Stimulated activated CD4-positive, alpha-beta T cell treated with anti-CD3 and anti-CD28 coated beads, Interleukin-4, amount 100 ng/mL, for 1 hour (primary cell): ENCODE data around the gene CAMTA1.
A peak's percentile ranks its signal among the peaks of the same experiment; 100 is the strongest.

Source experiments
- DNase-seq: peaks from one replicate; pipeline ENCODE4 v3.0.0-alpha.2; 2020

The CAMTA1 gene

DNA sequence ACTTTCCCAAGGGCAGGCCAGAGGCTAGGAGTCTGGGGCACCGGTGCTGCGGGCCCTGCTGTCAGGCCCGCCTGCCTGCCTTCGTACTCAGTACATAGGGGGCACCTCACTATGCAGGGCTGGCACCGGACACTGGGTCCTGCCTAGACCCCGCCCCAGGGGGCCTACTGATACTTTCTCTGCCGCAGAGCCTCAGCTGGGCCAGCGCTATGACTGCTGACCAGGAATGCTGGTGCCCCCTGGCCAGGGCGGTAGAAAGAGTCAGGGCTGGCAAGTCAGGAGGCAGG lies 857.1 kb downstream of the CAMTA1 start:
- DNase-seq: no peak

DNA sequence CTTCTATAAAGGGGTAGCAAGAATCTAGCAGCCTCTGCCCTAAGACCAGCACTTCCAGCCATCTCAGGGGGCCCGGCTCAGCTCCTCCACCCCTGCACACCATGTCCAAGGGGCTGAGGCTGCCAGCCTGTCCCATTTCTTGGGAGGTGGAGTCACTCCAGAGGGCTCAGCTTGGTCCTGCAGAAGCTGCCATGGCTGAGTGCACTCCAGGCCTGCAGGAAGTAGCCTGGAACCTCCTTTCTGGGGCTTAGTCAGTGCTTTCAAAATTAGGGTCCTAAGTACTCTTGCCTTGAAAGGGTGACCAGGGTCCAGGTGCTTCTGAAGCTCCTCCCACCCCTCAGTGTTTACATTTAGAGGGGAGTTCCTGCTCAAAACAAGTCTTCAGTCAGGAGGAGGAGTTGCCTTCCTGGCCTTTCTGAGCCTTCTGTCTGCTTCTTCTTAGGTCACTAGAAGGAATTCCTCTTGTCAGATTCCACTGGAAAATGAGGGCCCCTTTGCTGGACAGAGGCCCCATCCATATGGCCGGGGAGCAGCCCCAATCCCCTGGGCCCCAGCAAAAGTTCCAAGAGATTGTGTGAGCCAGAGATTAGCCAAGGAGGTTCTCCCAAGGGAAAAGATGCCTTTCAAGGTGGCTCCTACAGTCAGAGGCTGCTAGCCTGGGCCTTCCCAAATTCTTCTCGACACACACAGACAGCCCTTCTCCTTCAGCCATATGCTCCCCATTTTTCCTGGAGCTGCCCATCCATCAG lies 857.7 kb downstream of the CAMTA1 start:
- no peak for DNase-seq

DNA sequence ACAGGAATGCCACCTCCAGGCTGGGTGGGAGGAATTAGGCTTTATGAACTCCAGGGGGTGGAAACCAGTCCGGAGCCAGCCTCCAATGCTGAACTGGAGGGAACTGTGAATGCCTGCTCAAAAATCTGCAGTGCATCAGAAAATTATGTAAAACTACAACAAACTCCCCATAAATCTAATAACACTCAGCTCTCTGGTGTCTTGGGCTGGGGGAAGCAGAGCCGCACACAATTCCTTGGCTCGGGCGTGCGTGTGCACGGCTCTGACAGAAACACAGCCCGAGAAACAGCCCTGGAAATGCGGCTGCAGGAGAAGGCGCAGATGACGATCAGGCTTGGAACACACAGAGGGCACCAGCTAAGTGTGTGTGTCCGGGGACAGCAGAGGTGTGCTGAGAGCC lies 858.3 kb downstream of the CAMTA1 start:
- no peak for DNase-seq

DNA sequence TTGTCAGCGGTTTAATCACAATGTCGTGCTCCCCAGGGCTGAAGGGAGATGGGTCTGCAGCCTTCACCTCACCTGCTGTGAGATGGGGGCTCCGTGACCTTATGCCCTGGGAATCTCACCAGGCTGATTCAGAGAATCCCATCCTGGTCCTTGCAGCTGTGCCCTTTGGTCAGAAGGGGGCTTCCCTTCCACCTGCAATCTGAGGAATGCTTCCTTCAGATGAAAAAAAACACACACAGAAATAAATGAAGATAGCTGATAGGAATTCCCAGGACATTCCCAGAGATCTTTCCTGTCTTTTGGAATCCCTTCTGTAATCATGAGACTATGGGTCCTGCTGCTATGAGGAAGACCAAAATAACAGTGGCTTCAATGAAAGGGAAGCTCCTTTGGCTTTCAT lies 858.8 kb downstream of the CAMTA1 start:
- no peak for DNase-seq

DNA sequence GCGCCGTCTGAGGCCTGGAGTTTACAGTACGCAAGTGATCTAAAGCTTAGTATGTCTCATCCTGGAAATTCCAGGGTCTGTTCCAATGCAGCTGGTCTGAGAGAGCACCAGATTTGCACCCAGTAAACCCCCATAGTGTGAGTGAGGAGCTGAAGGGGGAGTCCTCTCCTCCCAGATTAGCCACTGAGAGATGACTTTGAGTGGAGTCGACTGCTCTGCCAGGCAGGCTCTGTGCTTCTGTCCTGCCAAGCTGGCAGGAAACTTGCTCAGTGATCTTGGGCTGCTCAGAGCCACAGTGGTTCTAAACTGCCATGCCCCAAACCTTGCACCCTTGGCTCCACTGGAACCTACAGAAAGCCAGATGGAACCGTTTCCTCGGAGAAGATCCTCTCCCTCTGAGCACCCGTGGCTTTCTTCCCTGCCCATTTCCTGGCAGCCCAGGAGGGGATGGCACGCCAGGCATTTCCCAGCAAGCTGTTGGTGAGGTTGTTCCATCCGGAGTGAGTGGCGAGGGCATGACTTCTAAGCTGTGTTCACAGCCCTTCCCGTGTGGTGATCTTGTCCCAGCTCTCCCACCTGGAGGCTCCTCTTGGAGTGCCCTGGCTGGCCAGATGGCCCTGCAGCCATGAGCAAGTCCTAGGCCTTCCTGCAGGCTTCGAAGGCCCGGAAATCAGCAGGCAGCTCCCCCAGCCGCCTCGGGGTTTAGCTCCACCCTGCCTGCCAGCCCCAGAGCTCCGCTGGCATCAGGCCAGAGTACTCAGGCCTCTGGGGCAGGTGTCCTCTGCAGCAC lies 859.9 kb downstream of the CAMTA1 start:
- DNase-seq: no peak

DNA sequence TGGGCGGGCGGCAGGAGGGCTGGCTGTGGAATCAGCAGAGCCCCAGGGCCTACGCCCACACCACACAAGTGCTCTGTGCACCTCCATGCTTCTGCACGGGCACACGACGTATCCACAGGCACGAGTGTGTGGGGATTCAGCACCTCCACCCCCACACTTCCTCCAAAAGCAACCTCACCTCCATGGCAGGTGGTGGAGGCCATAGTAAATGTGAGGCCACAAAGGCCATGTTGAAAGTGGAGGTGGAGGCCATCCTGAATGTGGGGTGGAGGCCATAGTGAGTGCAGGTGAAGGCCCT lies 860.4 kb downstream of the CAMTA1 start:
- no peak for DNase-seq

DNA sequence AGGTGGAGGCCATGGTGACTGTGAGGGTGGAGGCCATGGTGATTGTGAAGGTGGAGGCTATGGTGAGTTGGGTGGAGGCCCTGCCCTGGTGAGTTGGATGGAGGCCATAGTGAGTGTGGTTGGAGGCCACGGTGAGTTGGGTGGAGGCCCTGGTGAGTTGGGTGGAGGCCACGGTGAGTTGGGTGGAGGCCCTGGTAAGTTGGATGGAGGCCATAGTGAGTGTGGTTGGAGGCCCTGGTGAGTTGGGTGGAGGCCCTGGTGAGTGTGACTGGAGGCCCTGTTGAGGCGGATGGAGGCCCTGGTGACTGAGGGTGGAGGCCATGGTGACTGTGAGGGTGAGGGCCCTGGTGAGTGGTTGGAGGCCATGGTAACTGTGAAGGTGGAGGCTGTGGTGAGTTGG lies 860.9 kb downstream of the CAMTA1 start:
- no peak for DNase-seq

DNA sequence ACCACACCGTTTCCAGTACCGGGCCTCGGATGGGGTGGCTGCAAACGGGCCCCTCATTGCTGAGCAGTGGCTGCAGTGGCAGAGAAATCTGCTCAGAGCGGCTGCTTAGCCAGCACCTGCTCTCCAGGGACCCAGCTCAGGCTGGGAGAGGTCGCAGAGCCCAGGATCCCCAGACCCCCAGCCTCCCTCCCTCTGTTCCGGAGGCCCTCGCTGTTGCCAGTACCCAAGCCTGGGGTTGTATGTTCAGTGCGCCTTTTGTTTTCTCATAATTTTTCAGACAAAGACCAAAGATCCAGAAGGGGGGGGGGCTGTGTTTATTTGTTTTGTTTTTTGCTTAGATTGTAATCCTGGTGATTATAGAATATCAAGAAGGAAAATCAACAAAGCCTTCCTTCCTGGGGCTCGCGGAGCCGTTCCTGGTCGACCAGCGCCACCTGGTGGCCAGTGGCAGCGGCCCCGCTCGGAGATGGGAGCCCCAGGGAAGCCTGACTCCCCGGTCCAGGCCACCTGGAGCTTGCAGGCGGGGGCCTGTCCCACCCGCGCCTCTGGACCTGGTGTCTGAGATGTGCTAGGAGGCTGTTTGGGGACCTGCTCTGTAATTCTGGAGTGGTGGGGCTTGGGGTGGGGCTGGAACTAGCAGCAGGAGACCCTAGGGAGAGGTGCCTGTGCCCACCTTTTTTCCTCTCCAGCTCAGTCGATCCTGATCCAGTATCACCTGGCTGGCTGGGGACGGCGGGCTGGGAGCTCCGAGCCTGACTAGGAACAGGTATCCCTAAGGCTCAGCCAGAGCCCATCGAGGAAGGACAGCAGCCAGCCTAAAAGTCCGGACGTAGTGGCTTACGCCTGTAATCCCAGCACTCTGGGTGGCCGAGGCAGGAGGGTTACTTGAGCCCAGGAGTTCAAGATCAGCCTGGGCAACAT lies 862.0 kb downstream of the CAMTA1 start:
- DNase-seq: peak; percentile 74

DNA sequence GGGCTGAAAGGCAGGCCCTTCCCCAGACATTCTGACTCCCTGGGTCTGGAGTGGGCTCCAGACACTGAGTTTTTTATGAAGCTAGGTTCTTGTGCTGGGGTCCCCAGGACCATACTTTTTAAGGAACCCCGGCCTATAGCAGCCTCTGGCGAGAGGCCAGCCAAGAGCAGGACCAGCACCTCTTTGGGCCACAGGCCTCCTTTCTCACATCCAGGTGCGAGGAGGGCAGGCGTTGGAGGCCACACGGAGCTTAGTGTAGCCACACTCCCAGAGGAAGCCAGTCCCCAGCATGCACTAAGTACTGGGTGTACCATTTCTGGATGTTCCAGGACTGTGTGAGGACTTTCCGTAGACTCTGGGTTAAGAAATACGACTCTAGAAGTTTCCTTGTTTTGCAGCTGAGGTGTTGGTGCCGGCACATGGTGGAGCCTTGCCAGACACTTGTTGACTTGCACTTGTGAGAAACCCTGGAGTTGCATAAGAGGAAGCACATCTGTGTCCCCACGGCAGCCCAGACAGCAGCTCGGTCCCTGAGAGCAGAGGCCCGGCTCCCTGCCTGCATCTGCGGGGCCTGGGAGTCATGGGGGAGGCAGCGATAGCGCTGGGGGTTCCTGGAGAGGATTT lies 863.6 kb downstream of the CAMTA1 start:
- DNase-seq: no peak

DNA sequence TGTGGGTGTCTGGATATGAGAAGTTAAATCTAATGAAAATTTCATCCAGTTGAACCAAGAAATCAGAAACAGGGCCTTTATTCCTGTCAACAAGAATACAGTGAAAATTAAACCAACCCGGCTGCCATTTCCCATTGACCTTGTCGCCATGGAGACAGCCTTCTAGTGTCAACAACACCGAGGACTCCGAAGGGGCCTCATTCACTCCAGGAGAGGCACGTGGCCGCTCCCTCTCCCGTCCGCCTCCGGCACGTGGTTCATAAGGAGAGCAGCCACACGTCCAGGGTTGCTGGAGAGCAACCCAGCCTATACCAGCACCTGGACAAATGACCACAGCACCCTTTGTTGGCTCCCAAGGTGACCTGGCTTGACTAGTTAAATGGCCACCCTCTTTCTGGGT lies 865.5 kb downstream of the CAMTA1 start:
- DNase-seq: no peak

DNA sequence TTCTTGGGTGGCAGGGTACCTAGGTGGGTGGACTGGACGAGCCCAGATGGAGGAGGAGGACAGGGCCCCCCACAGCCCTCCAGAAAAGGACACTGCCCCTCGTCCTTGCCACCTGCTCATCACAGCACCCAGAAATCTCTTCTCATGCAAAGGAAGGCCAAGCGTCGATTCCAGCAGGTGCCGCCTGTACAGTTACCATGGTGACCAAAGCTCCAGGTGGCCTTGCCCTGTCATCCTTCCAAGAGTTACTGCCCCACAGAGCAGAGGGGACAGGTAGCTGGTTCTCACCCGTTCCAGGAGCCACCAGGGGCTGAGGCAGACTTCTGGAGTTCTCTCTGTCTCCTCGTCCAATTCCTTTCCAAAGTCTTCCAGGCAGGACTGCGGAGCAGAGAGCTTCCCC lies 865.9 kb downstream of the CAMTA1 start:
- DNase-seq: no peak

DNA sequence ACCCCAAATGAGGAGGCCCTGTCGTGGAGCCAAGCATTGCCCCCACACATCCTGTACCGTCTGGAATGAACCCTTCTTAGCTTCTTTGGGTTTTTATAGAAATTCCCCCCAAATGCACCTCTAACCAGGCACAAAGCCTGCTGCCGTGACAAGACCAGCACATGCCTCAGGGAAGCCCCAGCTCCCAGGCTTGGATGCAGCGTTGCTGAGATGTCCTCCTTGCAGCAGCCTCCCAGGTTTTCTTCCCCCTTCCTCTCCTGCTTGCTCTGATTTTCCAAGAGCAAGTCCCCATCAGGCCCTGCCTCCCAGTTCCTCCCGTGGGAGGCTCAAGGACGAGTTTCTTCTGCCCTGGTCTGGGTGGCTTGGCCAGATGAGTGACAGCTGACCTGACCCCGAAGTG lies 866.8 kb downstream of the CAMTA1 start:
- no peak for DNase-seq

DNA sequence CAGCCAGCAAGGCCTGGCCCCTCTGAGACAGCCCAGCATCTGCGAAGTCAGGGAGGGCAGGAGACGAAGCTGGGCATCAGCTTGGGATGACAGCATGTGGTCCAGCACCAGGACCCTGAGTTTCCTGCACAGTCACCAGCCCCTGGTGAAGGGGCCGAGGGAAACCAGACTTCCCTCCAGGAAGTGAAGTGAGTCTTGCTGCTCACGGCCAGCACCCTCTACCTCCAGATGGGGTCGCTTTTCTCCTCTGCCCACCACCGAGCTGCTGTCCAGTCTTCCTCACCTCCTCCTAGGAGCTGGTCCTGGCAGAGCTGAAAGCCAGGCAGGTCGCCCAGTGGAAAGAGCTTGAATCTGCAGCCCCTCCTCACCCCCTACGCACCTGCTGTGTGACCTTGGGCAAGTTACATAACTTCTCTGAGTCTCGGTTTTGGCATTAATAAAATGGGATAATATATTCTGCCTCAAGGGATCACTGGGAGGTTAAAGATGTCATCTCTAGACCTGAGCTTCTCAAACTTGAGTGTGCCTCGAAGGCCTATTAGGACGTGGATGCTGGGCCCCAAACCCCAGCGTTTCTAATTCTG lies 867.4 kb downstream of the CAMTA1 start:
- DNase-seq: no peak

DNA sequence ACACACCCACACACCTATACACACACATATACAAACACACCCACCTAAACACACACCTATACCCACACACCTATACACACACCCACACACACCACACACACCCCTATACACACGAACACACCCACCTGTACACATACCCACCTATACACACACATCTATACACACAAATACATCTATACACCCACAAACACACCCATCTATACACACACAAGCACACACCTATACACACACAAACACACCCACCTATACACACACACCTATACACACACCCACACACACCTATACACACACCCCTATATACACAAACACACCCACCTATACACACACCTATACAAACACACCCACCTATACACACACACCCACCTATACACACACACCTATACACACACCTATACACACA lies 869.5 kb downstream of the CAMTA1 start:
- DNase-seq: no peak

DNA sequence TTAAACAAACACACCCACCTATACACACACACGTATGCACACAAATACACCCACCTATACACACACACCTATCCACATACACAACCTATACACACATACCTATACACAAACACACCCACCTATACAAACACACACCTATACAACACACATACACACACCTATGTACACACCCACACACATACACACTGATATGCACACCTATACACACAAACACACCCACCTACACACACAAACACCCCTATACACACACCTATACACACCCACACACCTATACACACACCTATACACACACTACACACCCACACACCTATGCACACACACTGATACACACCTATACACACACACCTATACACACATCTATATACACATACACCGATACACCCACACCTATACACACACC lies 870.1 kb downstream of the CAMTA1 start:
- no peak for DNase-seq

DNA sequence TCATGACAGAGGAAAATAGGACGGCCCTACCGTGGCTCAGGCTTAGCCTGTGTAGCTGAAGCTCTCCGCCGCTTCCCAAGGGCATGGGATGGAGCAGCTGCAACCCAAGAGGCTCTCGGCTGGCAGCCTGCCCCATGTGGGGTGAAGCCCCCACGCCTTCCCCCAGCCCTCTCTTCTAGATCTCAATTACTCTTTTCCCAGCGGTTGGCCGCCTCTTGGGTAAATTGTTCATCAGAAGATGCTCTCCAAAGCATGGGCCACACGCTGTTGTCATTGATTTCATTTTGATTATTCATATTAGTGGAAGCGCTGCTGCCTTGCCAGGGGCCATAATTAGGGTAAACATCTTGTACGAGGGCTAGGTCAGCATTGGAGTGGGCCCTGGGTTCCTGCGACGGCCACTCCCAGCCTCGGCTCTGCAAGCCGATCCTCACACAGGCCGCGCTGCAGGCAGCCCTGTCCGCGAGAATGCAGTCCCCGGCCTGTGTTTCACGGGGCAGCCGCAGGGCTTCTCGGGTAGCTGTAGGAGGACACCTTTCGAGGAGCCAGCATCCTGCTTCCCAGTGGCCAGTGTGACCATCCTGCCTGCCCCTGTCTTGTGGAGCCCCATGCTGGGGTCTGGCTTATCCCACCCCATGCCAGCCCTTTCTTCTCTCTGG lies 871.4 kb downstream of the CAMTA1 start:
- DNase-seq: no peak

DNA sequence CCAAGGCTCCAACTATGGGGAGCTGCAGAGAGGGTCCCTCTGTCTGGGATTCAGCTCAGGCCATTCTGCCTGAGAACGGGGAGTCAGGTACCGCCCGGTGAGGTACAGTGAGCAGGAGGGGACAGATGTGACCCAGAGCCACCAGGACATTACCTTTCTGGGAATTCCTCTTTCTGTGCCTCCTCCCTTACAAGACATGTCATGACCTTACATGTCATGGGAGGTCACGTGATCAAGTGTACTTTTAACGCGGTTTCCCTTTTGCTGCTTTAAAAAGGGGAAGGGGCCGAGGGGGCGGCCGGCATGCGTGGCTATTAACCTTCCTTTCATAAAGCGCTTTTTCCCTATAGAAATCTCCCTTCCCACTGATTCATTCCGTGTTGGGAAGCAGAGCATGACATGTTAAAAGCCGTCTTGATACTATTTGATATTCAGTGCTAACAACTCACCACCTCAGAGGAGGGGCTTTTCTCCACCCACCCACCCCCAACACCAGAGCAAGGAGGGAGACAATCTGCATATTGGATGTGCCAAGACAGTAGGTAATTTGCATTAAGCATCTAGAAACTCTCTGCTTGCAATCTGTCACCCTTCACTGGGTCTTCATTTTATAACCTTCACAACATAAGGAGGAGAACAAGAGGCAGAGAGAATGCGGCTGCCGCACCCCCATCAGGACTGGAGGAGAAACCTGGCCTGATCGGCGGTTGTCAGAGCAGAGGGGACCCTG lies 872.2 kb downstream of the CAMTA1 start:
- DNase-seq: no peak

DNA sequence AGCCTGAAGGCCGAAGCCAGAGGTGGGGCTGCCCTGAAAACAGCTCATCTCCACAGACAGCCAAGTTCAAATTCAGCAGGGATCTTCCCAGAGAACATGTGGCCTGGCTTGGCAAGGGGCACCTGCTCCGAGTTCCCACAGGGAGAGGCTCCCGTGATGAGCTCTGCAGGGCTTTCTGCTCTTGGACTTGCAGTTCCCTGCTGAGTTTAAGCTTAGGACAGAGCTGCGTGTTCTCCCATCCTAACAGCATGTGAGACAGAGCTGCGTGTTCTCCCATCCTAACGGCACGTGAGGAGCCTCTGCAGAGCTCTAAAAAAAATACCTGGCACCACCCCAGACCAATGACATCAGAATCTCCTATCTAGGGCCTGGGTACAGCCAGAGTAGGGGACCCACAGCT lies 872.8 kb downstream of the CAMTA1 start:
- DNase-seq: no peak

DNA sequence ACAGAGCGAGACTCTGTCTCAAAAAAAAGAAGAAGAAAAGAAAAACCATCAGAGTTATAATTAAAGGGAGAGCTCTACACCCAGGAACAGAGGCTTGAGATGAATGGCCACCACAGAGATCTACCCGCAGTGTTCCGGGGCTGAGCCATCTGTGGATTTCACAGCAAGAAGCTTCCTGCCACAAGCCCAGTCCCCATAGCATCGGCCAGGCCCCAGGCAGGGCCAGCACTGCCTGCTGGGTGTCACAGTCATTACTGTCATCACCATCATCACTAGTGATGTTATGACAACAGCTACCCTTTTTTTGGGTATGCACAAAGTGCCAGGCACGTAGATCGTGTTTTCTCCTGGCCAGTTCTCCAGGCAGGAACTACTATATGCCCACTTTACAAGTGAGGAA lies 874.3 kb downstream of the CAMTA1 start:
- no peak for DNase-seq

DNA sequence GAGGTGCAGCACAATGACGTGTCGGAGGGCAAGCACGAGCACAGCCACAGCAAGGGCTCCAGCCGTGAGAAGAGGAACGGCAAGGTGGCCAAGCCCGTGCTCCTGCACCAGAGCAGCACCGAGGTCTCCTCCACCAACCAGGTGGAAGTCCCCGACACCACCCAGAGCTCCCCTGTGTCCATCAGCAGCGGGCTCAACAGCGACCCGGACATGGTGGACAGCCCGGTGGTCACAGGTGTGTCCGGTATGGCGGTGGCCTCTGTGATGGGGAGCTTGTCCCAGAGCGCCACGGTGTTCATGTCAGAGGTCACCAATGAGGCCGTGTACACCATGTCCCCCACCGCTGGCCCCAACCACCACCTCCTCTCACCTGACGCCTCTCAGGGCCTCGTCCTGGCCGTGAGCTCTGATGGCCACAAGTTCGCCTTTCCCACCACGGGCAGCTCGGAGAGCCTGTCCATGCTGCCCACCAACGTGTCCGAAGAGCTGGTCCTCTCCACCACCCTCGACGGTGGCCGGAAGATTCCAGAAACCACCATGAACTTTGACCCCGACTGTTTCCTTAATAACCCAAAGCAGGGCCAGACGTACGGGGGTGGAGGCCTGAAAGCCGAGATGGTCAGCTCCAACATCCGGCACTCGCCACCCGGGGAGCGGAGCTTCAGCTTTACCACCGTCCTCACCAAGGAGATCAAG lies 878.3 kb downstream of the CAMTA1 start:
- DNase-seq: no peak
